K562 (cell line): ENCODE measurements around the gene ITGA1. TPM values are rescaled to one million over a fixed set of nuclear protein-coding genes. Genes with fewer than 3 reads are reported as not detected.

Experiments
- ATAC-seq: fragments of 200-7000 bp; cut with Tn5 transposase; 3 replicates; pipeline ENCODE4 v1.9.1; 2020; ENCODE audit warnings: moderate library complexity
- BruUV-seq: library from RNA; stranded (reverse); fragments of 400-500 nt; replicated peaks from 2 replicates; lab custom pipeline; 2021; lab: Mats Ljungman, UMichigan
- CTCF ChIA-PET: fragments of 300-600 bp; formaldehyde crosslinking; extraction: SDS; loops from one replicate; lab custom pipeline; 2021; ENCODE audit warnings: low intra/inter-chr PET ratio; lab: Yijun Ruan, JAX
- POLR2A ChIA-PET: fragments of 300-600, 350-650 bp; sonication (Branson Sonifier 250); formaldehyde crosslinking; extraction: SDS; loops from one replicate; lab custom pipeline; 2021; ENCODE audit warnings: antibody characterized with exemption, inconsistent platforms; lab: Yijun Ruan, JAX
- DNase-seq, 4 experiments: peaks; one replicate each; pipeline versions ENCODE4 v3.0.0 to v3.0.0-alpha.2; 2011 to 2018; ENCODE audit warnings: low spot score in 3 of 4, mixed read lengths in 3 of 4; ENCODE audit errors: extremely low read depth in 1 of 4
- FAIRE-seq: peaks from 2 replicates; lab custom pipeline; 2011; peaks lifted over from hg19 to GRCh38; lab: Jason Lieb, UNC
- H2AFZ ChIP-seq: 2 replicates; pipeline ENCODE4 v1.6.0; 2011; ENCODE audit warnings: low read depth, low read length, control low read depth, inconsistent platforms
- H3K27ac ChIP-seq: fragments of 200-600 bp; 3 replicates; pipeline ENCODE4 v1.8.0; 2011; ENCODE audit warnings: low read depth, mild to moderate bottlenecking, control low read depth, inconsistent platforms, low read length, moderate library complexity, mixed read lengths; ENCODE audit errors: extremely low read depth
- H3K27me3 ChIP-seq, 2 experiments: fragments of 300-600 bp in 1 of 2; 2 replicates in 1 of 2; 3 replicates in 1 of 2; pipeline versions ENCODE4 v1.6.0 to v1.8.0; 2011; ENCODE audit warnings: inconsistent platforms in 2 of 2, low read length in 2 of 2, mild to moderate bottlenecking in 1 of 2, mixed read lengths in 1 of 2, moderate library complexity in 1 of 2; ENCODE audit not compliant: control insufficient read depth in 2 of 2, insufficient read depth in 2 of 2
- H3K36me3 ChIP-seq: fragments of 300-600 bp; 3 replicates; pipeline ENCODE4 v1.8.0; 2011; ENCODE audit warnings: mild to moderate bottlenecking, low read length, inconsistent platforms; ENCODE audit not compliant: control insufficient read depth, insufficient read depth
- H3K4me1 ChIP-seq, 2 experiments: fragments of 200-600 bp in 1 of 2; replicated peaks in 1 of 2; 2 replicates in 1 of 2; 3 replicates in 1 of 2; pipeline versions ENCODE4 v1.5.1 to v1.8.0; 2011; ENCODE audit warnings: inconsistent platforms in 2 of 2, low read length in 2 of 2, mild to moderate bottlenecking in 1 of 2, mixed read lengths in 1 of 2, moderate library complexity in 1 of 2; ENCODE audit not compliant: control insufficient read depth in 2 of 2, insufficient read depth in 2 of 2
- H3K4me2 ChIP-seq: 2 replicates; pipeline ENCODE4 v1.6.1; 2011; ENCODE audit warnings: low read length, control low read depth, inconsistent platforms, mixed read lengths; ENCODE audit not compliant: insufficient read depth
- H3K4me3 ChIP-seq: fragments of 200-600 bp; sonication (generic), shearing (Covaris generic); 2 replicates; pipeline ENCODE4 v1.5.1; 2016; ENCODE audit warnings: control low read depth, inconsistent platforms
- H3K79me2 ChIP-seq: fragments of 200-600 bp; 3 replicates; pipeline ENCODE4 v1.8.0; 2011; ENCODE audit warnings: low read length, inconsistent platforms; ENCODE audit not compliant: control insufficient read depth, insufficient read depth
- H3K9ac ChIP-seq, 2 experiments: 2 replicates each; pipeline versions ENCODE4 v1.6.0 to v1.6.1; 2011; ENCODE audit warnings: low read depth in 2 of 2, low read length in 2 of 2, control low read depth in 1 of 2, inconsistent platforms in 1 of 2, mild to moderate bottlenecking in 1 of 2, mixed read lengths in 1 of 2; ENCODE audit not compliant: insufficient read depth in 1 of 2
- H3K9me1 ChIP-seq: one replicate; pipeline ENCODE4 v1.6.0; 2011; ENCODE audit warnings: inconsistent platforms, mild to moderate bottlenecking, low read length, moderate library complexity; ENCODE audit not compliant: control insufficient read depth, insufficient read depth
- H3K9me3 ChIP-seq: replicated peaks from 2 replicates; pipeline ENCODE4 v1.5.1; 2011; ENCODE audit warnings: low read depth, low read length, inconsistent platforms; ENCODE audit not compliant: control insufficient read depth, insufficient read depth
- H4K20me1 ChIP-seq: replicated peaks from 2 replicates; pipeline ENCODE4 v1.6.1; 2011; ENCODE audit warnings: low read length, inconsistent platforms, mixed read lengths; ENCODE audit not compliant: control insufficient read depth, insufficient read depth
- CEBPG ChIP-seq, 3 experiments: fragments of 200-800 bp in 1 of 3; sonication (Bioruptor generic) in 1 of 3; sonication (generic) in 1 of 3; formaldehyde crosslinking in 1 of 3; IDR thresholded peaks in 2 of 3; conservative IDR thresholded peaks in 1 of 3; 2 replicates each; pipeline versions ENCODE4 v1.6.1 to v1.8.0; 2016 to 2022; ENCODE audit warnings: missing compliant biosample characterization in 2 of 3, missing genetic modification characterization in 2 of 3, mild to moderate bottlenecking in 1 of 3, missing genetic modification reagents in 1 of 3
- CHAMP1 ChIP-seq: fragments of 450-650 bp; IDR thresholded peaks from 2 replicates; pipeline ENCODE4 v1.6.1; 2016; ENCODE audit warnings: mild to moderate bottlenecking
- CSDE1 ChIP-seq, 2 experiments: fragments of 450-650 bp; IDR thresholded peaks; 2 replicates each; pipeline ENCODE4 v1.6.1; 2016; ENCODE audit warnings: mild to moderate bottlenecking in 1 of 2
- CTCFL ChIP-seq: IDR thresholded peaks from 2 replicates; pipeline ENCODE4 v1.6.1; 2011; ENCODE audit warnings: borderline replicate concordance, low read depth, mild to moderate bottlenecking, moderate library complexity, low read length; ENCODE audit not compliant: insufficient read depth, poor library complexity, severe bottlenecking
- E2F3 ChIP-seq: fragments of 250-450 bp; sonication (Bioruptor Pico); IDR thresholded peaks from 2 replicates; pipeline ENCODE4 v1.4.0; 2020; ENCODE audit warnings: mild to moderate bottlenecking
- HDAC1 ChIP-seq, 2 experiments: fragments of 450-650 bp; IDR thresholded peaks; 2 replicates each; pipeline ENCODE4 v1.6.1; 2016 to 2017; ENCODE audit warnings: inconsistent platforms in 1 of 2, mild to moderate bottlenecking in 1 of 2, moderate library complexity in 1 of 2
- POLR2B ChIP-seq: fragments of 450-650 bp; IDR thresholded peaks from 2 replicates; pipeline ENCODE4 v1.6.1; 2018; ENCODE audit warnings: low read depth; ENCODE audit not compliant: partially characterized antibody
- SRSF3 ChIP-seq: fragments of 200-400 bp; formaldehyde crosslinking; IDR thresholded peaks from 2 replicates; pipeline ENCODE4 v1.6.1; 2016; ENCODE audit warnings: mild to moderate bottlenecking, low read length, moderate library complexity; ENCODE audit not compliant: insufficient read depth
- TSHZ1 ChIP-seq: fragments of 250-450 bp; sonication (Bioruptor Pico); IDR thresholded peaks from 2 replicates; pipeline ENCODE4 v1.4.0; 2020; ENCODE audit warnings: mild to moderate bottlenecking, moderate library complexity
- ZNF263 ChIP-seq: sonication (generic); formaldehyde crosslinking; IDR thresholded peaks from 2 replicates; pipeline ENCODE4 v1.8.0; 2022; ENCODE audit warnings: mild to moderate bottlenecking, missing genetic modification reagents, borderline replicate concordance
- ZNF277 ChIP-seq: fragments of 250-450 bp; sonication (Bioruptor Pico); IDR thresholded peaks from 2 replicates; pipeline ENCODE4 v1.8.0; 2022; ENCODE audit warnings: inconsistent platforms, mild to moderate bottlenecking, moderate library complexity, borderline replicate concordance
- WGBS: fragments of 100-300 bp; shearing (Covaris generic); methylation state at CpG from one replicate; pipeline ENCODE4 v1.1.6; 2016; ENCODE audit warnings: low coverage, mixed read lengths; ENCODE audit not compliant: insufficient coverage; ENCODE audit errors: missing lambda C conversion rate; 5-methylcytosine and 5-hydroxymethylcytosine counted together
- in situ Hi-C: fragments of 300-500 bp; cut with MboI; formaldehyde crosslinking; loops from 4 replicates; pipeline ENCODE4 v1.15.0; 2018; ENCODE audit warnings: inconsistent platforms, mixed read lengths
- intact Hi-C: fragments of 100-400 bp; cut with micrococcal nuclease; formaldehyde crosslinking; loops from 2 replicates; pipeline ENCODE4 v1.14.2; 2022
- polyA plus RNA-seq, 8 experiments: library from polyadenylated mRNA; depleted of rRNA in 4 of 8; stranded (reverse) in 5 of 8; unstranded in 3 of 8; fragments of >200 nt; fragmentation: Nextera tagmentation in 2 of 8; fragmentation: Illumina TruSeq in 1 of 8; extraction: Ambion mirVana in 2 of 8; extraction: Trizol in 1 of 8; gene quantifications; 2 replicates each; pipeline versions ENCODE4 v1.2.1 to v1.2.3, GENCODE V29; 2011 to 2014; ENCODE audit warnings: inconsistent platforms in 1 of 8, missing spikeins in 1 of 8
- total RNA-seq, 7 experiments: library from RNA; depleted of rRNA in 6 of 7; stranded (reverse); fragments of >200 nt in 6 of 7; fragmentation: Illumina TruSeq in 2 of 7; extraction: Trizol in 2 of 7; gene quantifications; 2 replicates each; pipeline versions ENCODE4 v1.2.1 to v1.2.3, GENCODE V29; 2011 to 2021; ENCODE audit warnings: low replicate concordance in 1 of 7

The ITGA1 gene
- total and polyA plus RNA-seq, 9 of the 15 experiments (the other 6 are each of a cell fraction or from before 2014, with no cell fraction given) = 0.04 to 0.22 TPM; not detected in 7

GRCh38 chr5:52981507-52981906 lies 193.8 kb downstream of the ITGA1 start:
- Histone ChIP-seq H3K9me1 (no peaks in the 10 kb centered on the region), H3K9me3 (no peaks in the 10 kb centered on the region), H3K27me3 (no peaks in the 10 kb centered on the region), H3K4me1 (no peaks in the 10 kb centered on the region), H3K79me2 (no peaks in the 10 kb centered on the region), H3K36me3 (no peaks in the 10 kb centered on the region), H4K20me1 (no peaks in the 10 kb centered on the region), H3K4me3 (no peak overlapping the region), H3K4me2 (no peak overlapping the region), H2AFZ (no peak overlapping the region), H3K27ac (no peak overlapping the region), H3K9ac (no peak overlapping the region)
- intact Hi-C loops (no loop called here), in situ Hi-C loops (no loop called here)
- DNase-seq = no peak
- ChIA-PET CTCF (no interaction called here), POLR2A (no interaction called here)
- BruUV-seq = no TSS peak
- 0% methylated on average over 4 of the region's 4 CpGs for WGBS
- no peak for FAIRE-seq
- no peak for ATAC-seq
- TF ChIP-seq CSDE1 (IDR thresholded peaks at IDR 0.05) = no peak
- no peak for TF ChIP-seq POLR2B
- no peak for TF ChIP-seq ZNF263
- TF ChIP-seq CEBPG (CRISPR knock-in tag; IDR thresholded peaks at IDR 0.05) = no peak
- TF ChIP-seq CEBPG (tag; conservative IDR thresholded peaks at IDR 0.05 in 1 of 2, IDR thresholded peaks at IDR 0.05 in 1 of 2) = no peak
- TF ChIP-seq SRSF3 = no peak
- TF ChIP-seq CHAMP1 = no peak
- TF ChIP-seq TSHZ1 = no peak
- TF ChIP-seq HDAC1 (IDR thresholded peaks at IDR 0.05) = no peak
- TF ChIP-seq E2F3 = no peak
- no peak for TF ChIP-seq CTCFL
- no peak for TF ChIP-seq ZNF277 (CRISPR knock-in tag)
